KMS-11 (cell line): ENCODE data around the gene PRR23E.

Experiments
- H2AFZ ChIP-seq: fragments of 200-600 bp; sonication (generic); 2 replicates; pipeline ENCODE4 v1.6.1; 2016; ENCODE audit warnings: antibody characterized with exemption, mixed run types, low read depth
- H3K27ac ChIP-seq: fragments of 200-600 bp; sonication (generic); 2 replicates; pipeline ENCODE4 v1.6.1; 2016; ENCODE audit warnings: mild to moderate bottlenecking, mixed run types
- H3K27me3 ChIP-seq: fragments of 200-600 bp; sonication (generic); 2 replicates; pipeline ENCODE4 v1.6.1; 2017; ENCODE audit warnings: mild to moderate bottlenecking, low read depth, mixed run types, moderate library complexity; ENCODE audit not compliant: insufficient read depth
- H3K36me3 ChIP-seq: fragments of 200-600 bp; sonication (generic); 2 replicates; pipeline ENCODE4 v1.6.1; 2017; ENCODE audit warnings: mild to moderate bottlenecking, mixed run types; ENCODE audit not compliant: insufficient read depth
- H3K4me1 ChIP-seq: fragments of 200-600 bp; sonication (generic); 2 replicates; pipeline ENCODE4 v1.6.1; 2016; ENCODE audit warnings: mild to moderate bottlenecking, low read depth, mixed run types; ENCODE audit not compliant: poor library complexity, severe bottlenecking
- H3K4me2 ChIP-seq: fragments of 200-600 bp; sonication (generic); 2 replicates; pipeline ENCODE4 v1.7.0; 2016; ENCODE audit warnings: mild to moderate bottlenecking, mixed run types
- H3K4me3 ChIP-seq: fragments of 200-600 bp; sonication (generic); IDR thresholded peaks from 2 replicates; pipeline ENCODE4 v1.6.1; 2017; ENCODE audit warnings: low read depth, low read length, mixed read lengths; ENCODE audit not compliant: insufficient read depth
- H3K79me2 ChIP-seq: fragments of 200-600 bp; sonication (generic); 2 replicates; pipeline ENCODE4 v1.6.1; 2016; ENCODE audit warnings: low read depth, mixed run types; ENCODE audit not compliant: insufficient read depth
- H3K9ac ChIP-seq: fragments of 200-600 bp; sonication (generic); 2 replicates; pipeline ENCODE4 v1.6.1; 2016; ENCODE audit warnings: mild to moderate bottlenecking, mixed run types
- H4K20me1 ChIP-seq: fragments of 200-600 bp; sonication (generic); 2 replicates; pipeline ENCODE4 v1.6.1; 2016; ENCODE audit warnings: mild to moderate bottlenecking, mixed run types; ENCODE audit not compliant: insufficient read depth
- TF ChIP-seq, protein P1 (sequence below): fragments of 200-600 bp; sonication (generic); conservative IDR thresholded peaks from 2 replicates; pipeline ENCODE4 v1.6.1; 2017; ENCODE audit warnings: low read depth, mild to moderate bottlenecking, antibody characterized with exemption, low read length, moderate library complexity, mixed read lengths

Gene PRR23E

DNA sequence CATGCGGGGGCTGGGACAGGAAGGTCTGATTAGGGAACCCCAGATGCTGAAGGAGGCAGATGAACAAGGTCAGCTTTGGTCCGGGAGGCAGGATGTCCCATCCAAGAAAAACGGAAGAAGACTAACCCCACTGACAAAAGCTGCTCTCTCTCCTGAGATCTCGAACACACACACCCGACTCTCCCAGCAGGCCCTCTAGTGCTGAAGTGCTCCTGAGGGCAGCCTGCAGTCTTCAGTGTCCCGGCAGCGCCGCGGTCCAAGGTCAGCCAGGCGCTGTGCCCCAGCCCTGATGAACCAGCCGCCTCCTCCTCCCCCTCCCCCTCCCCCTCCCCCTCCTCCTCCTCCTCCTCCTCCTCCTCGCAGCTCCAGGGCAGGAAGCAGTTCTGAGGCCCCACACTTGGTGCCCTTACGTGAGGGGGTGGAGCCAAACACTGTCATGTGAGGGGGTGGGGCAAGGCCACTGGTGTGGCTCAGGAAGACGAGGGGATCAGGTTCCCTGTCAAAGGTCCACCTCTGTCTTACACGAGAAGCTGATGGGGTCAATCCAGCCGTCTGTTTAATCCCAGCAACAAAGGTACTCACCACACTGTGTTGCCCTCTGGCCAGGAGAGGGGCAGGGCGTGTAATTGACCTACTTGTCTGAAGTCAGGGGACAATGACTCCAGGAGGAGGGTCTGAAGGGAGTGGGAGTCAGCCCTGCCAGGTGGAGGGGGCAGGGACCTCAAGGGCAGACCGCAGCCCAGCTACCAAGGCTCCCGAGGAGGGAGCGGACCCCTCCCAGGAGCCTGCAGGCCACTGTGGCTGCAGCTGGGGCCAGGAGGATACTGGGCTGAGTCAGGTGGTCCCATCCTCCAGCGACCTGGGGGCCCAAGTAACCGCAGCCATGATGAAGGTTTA lies 34.3 kb downstream of the PRR23E start:
- Histone ChIP-seq H3K4me3 (no peak overlapping the region), H3K36me3 (no peaks in the 10 kb centered on the region), H3K79me2 (no peaks in the 10 kb centered on the region), H3K27me3 (no peaks in the 10 kb centered on the region), H3K9ac (no peak overlapping the region), H3K4me1 (no peaks in the 10 kb centered on the region), H3K27ac (no peak overlapping the region), H4K20me1 (no peaks in the 10 kb centered on the region), H2AFZ (no peak overlapping the region), H3K4me2 (no peak overlapping the region)
- TF ChIP-seq, protein P1, sequence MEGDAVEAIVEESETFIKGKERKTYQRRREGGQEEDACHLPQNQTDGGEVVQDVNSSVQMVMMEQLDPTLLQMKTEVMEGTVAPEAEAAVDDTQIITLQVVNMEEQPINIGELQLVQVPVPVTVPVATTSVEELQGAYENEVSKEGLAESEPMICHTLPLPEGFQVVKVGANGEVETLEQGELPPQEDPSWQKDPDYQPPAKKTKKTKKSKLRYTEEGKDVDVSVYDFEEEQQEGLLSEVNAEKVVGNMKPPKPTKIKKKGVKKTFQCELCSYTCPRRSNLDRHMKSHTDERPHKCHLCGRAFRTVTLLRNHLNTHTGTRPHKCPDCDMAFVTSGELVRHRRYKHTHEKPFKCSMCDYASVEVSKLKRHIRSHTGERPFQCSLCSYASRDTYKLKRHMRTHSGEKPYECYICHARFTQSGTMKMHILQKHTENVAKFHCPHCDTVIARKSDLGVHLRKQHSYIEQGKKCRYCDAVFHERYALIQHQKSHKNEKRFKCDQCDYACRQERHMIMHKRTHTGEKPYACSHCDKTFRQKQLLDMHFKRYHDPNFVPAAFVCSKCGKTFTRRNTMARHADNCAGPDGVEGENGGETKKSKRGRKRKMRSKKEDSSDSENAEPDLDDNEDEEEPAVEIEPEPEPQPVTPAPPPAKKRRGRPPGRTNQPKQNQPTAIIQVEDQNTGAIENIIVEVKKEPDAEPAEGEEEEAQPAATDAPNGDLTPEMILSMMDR, result no peak

DNA sequence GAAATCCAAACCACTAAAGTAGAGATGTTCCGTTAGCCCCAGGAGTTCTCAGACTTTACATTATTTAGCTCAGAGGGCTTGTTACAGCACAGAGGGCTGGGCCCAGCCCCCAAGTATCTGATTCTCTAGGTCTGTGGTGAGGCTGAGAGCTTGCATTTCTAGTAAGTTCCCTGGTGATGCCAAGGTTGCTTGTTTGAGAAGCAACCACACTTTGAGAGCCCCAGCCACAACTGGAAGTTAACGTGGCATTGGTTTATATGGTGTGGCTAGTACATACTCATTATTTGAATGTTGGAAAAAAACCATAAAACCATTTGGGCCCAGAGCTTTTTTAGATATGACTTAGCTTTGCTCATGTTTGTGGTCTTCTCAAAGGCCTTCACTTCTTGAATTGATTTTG lies 35.9 kb downstream of the PRR23E start:
- no peaks in the 10 kb centered on the region for H3K27me3 ChIP-seq
- H3K4me1 ChIP-seq, result no peaks in the 10 kb centered on the region
- no peak overlapping the region for H2AFZ ChIP-seq
- H3K4me2 ChIP-seq, result no peak overlapping the region
- no peaks in the 10 kb centered on the region for H3K36me3 ChIP-seq
- TF ChIP-seq, protein P1, result no peak
- H3K27ac ChIP-seq, result no peak overlapping the region
- no peak overlapping the region for H3K4me3 ChIP-seq
- no peaks in the 10 kb centered on the region for H3K79me2 ChIP-seq
- H4K20me1 ChIP-seq, result no peaks in the 10 kb centered on the region
- no peak overlapping the region for H3K9ac ChIP-seq

DNA sequence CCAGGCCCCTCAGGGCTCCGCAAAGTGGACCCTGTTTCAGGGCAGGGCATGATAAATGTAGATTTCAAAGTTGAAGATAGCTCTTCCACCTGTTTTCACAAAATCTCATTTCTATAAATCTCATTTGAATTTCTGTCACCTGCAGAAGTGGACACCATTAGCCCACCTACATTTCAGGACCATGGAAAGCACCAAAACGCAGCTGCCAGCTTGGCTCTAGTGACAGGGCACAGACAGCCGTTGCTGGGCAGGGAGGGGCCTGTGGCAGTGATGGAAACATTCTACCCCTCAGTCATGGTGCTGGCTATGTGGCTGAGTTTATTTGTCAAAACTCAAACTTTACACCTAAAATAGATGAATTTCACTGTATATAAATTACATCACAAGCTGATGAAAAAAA lies 40.4 kb downstream of the PRR23E start:
- no peak overlapping the region for H3K4me2 ChIP-seq
- no peaks in the 10 kb centered on the region for H4K20me1 ChIP-seq
- TF ChIP-seq, protein P1, result no peak
- no peaks in the 10 kb centered on the region for H3K36me3 ChIP-seq
- no peaks in the 10 kb centered on the region for H3K79me2 ChIP-seq
- no peaks in the 10 kb centered on the region for H3K4me1 ChIP-seq
- no peak overlapping the region for H3K27ac ChIP-seq
- no peak overlapping the region for H3K9ac ChIP-seq
- H3K4me3 ChIP-seq, result no peak overlapping the region
- no peaks in the 10 kb centered on the region for H3K27me3 ChIP-seq
- no peak overlapping the region for H2AFZ ChIP-seq

DNA sequence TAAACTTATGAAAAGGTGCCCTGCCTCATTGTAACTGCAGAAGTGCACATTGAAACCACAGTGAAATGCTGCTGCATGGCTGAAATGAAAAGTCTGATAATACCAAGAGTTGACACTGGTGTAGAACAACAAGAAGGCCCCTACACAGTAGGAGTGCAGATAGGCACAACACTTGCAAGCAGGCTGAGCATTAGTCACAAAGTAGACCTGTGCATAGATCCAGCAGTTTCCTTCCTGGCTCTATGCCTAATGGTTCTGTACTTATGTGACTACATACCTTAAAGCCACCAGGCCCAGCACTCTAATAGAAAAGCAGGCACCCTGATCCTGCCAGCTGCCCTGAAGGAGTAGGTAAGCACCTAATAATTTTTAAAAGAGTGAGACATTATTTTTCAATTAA lies 41.8 kb downstream of the PRR23E start:
- no peak overlapping the region for H2AFZ ChIP-seq
- no peak overlapping the region for H3K27ac ChIP-seq
- no peaks in the 10 kb centered on the region for H3K79me2 ChIP-seq
- no peaks in the 10 kb centered on the region for H3K4me1 ChIP-seq
- H3K4me2 ChIP-seq, result no peak overlapping the region
- TF ChIP-seq, protein P1, result no peak
- no peaks in the 10 kb centered on the region for H3K36me3 ChIP-seq
- H3K27me3 ChIP-seq, result no peaks in the 10 kb centered on the region
- no peak overlapping the region for H3K9ac ChIP-seq
- H4K20me1 ChIP-seq, result no peaks in the 10 kb centered on the region
- no peak overlapping the region for H3K4me3 ChIP-seq
